K562 (cell line): ENCODE results near the gene METTL21C.

ENCODE experiments used
- CTCF ChIP-seq, 3 experiments: IDR thresholded peaks in 2 of 3; conservative IDR thresholded peaks in 1 of 3; 2 replicates each; pipeline ENCODE4 v1.5.1; 2011 to 2012; ENCODE audit warnings: low read length in 3 of 3, mild to moderate bottlenecking in 3 of 3, control low read depth in 2 of 3, improper control_type of control experiment in 1 of 3, inconsistent platforms in 1 of 3, low read depth in 1 of 3, mixed read lengths in 1 of 3, moderate library complexity in 1 of 3; ENCODE audit not compliant: insufficient read depth in 2 of 3
- GATAD2B ChIP-seq: fragments of 450-650 bp; IDR thresholded peaks from 2 replicates; pipeline ENCODE4 v1.6.1; 2017; ENCODE audit warnings: mild to moderate bottlenecking, borderline replicate concordance
- HMGXB4 ChIP-seq: sonication (generic); formaldehyde crosslinking; IDR thresholded peaks from 2 replicates; pipeline ENCODE4 v1.8.1; 2023; ENCODE audit warnings: mild to moderate bottlenecking, missing genetic modification reagents
- MAFK ChIP-seq: IDR thresholded peaks from 2 replicates; pipeline ENCODE4 v1.6.1; 2011; ENCODE audit warnings: low read length, improper control_type of control experiment
- POLR2AphosphoS5 ChIP-seq: IDR thresholded peaks from 2 replicates; pipeline ENCODE4 v1.6.1; 2011; ENCODE audit warnings: mild to moderate bottlenecking, low read depth, low read length, moderate library complexity; ENCODE audit not compliant: control insufficient read depth, insufficient read depth
- RCOR1 ChIP-seq, 2 experiments: IDR thresholded peaks; 2 replicates each; pipeline ENCODE4 v1.6.1; 2012; ENCODE audit warnings: low read depth in 2 of 2, low read length in 2 of 2, borderline replicate concordance in 1 of 2, improper control_type of control experiment in 1 of 2
- RFX5 ChIP-seq: IDR thresholded peaks from 2 replicates; pipeline ENCODE4 v1.6.1; 2011; ENCODE audit warnings: low read depth, mild to moderate bottlenecking, improper control_type of control experiment, low read length
- SLC30A9 ChIP-seq: fragments of 250-450 bp; sonication (Bioruptor Pico); IDR thresholded peaks from 2 replicates; pipeline ENCODE4 v1.8.0; 2022; ENCODE audit warnings: mild to moderate bottlenecking, moderate library complexity

- no peak for TF ChIP-seq RCOR1 (IDR thresholded peaks at IDR 0.05; ENCODE audit: borderline replicate concordance in 1 of 2, low read depth in 2 of 2, low read length in 2 of 2)
- TF ChIP-seq CTCF (IDR thresholded peaks at IDR 0.05 in 2 of 3, conservative IDR thresholded peaks at IDR 0.05 in 1 of 3; ENCODE audit: insufficient read depth in 2 of 3, low read depth in 1 of 3, low read length in 3 of 3), result no peak
- TF ChIP-seq SLC30A9 (CRISPR knock-in tag), result no peak
- TF ChIP-seq HMGXB4 (CRISPR knock-in tag), result no peak
- TF ChIP-seq GATAD2B, result no peak
- no peak for TF ChIP-seq POLR2AphosphoS5
- TF ChIP-seq RFX5, result no peak
- no peak for TF ChIP-seq MAFK
Measured at GRCh38 chr13:102698649-102698980, 3.8 kb upstream of the METTL21C start.
